H1 (cell line): Measurements from ENCODE around the gene CADM1. TPM values are rescaled to one million over a fixed set of nuclear protein-coding genes. Genes with fewer than 3 reads are reported as not detected.

Experiments used
- CTCF ChIP-seq, 3 experiments: IDR thresholded peaks; 1 replicate in 2 of 3; 2 replicates in 1 of 3; pipeline versions ENCODE4 v1.5.1 to v1.6.1; 2011; ENCODE audit warnings: low read length in 3 of 3, mild to moderate bottlenecking in 3 of 3, inconsistent platforms in 2 of 3, low read depth in 1 of 3, moderate library complexity in 1 of 3; ENCODE audit not compliant: insufficient read depth in 1 of 3; ENCODE audit errors: control extremely low read depth in 1 of 3
- KDM1A ChIP-seq: fragments of 200-600, 300-600 bp; sonication (generic); IDR thresholded peaks from 2 replicates; pipeline ENCODE4 v1.7.1; 2016; ENCODE audit warnings: mild to moderate bottlenecking, low read length, borderline replicate concordance
- RXRA ChIP-seq: IDR thresholded peaks from 2 replicates; pipeline ENCODE4 v1.6.1; 2011; ENCODE audit warnings: low read depth, mild to moderate bottlenecking, low read length, moderate library complexity; ENCODE audit not compliant: insufficient read depth
- polyA plus RNA-seq, 7 experiments: library from polyadenylated mRNA; depleted of rRNA in 3 of 7; stranded (reverse) in 5 of 7; unstranded in 2 of 7; fragments of >200 nt in 5 of 7; fragments of 200-250 nt in 2 of 7; gene quantifications; 1 replicate in 5 of 7; 2 replicates in 1 of 7; 4 replicates in 1 of 7; pipeline versions ENCODE4 v1.2.1 to v1.2.3, GENCODE V29; 2011 to 2013; ENCODE audit warnings: missing spikeins in 2 of 7, mixed read lengths in 2 of 7
- total RNA-seq: library from RNA; stranded (reverse); fragmentation: NEBNext Ultra II Directional; extraction: Animal tissue kit (Norgen Biotek cat#: 25700); gene quantifications from 2 replicates; pipeline ENCODE4 v1.2.1, GENCODE V29; 2021

Gene CADM1
- total and polyA plus RNA-seq, 2 of the 8 experiments (the other 6 are each of a cell fraction or from before 2014, with no cell fraction given) = 8.3 to 25.3 TPM

- TF ChIP-seq CTCF (IDR thresholded peaks at IDR 0.05; ENCODE audit: control extremely low read depth in 1 of 3, insufficient read depth in 1 of 3, low read depth in 1 of 3, low read length in 3 of 3) (no peak), RXRA (no peak), KDM1A (no peak)
- TF ChIP-seq, all 59 proteins: peak for 0
These were observed 314.0 kb downstream of the CADM1 start (continued) for GRCh38 chr11:115190196-115190595.
